ENCODE data around the gene TRIM42.

Gene TRIM42

DNA sequence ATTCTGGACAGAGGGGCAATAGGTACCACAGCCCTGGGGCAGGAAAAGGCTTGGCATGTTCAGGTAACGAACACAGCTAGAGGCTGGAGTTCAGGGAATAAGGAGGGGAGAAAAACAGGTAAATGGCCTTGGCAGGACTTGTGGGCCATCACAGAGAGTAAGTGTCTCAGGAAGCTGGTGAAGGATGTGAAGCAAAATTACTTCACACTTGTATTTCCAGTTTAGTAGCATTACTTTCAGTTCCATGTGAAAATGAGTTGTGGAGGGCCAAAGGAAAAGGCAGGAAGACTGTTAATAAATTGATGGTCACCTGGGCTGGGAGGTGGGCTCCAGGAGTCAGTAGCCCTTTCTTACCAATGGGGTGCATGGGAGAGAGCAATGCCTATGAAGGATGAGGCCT, 25.6 kb downstream of the TRIM42 start:
- DNase-seq (no peak), ATAC-seq (ENCODE audit: insufficient read depth, low read depth) (no peak)
- H3K27ac ChIP-seq (ENCODE audit: low read length), result no peak overlapping the region
- H3K9me3 ChIP-seq (ENCODE audit: insufficient read depth, low read length, severe bottlenecking), result peaks cover 2% of the 10 kb centered on the region
- no peak overlapping the region for H3K4me3 ChIP-seq (ENCODE audit: low read depth in 1 of 2, low read length in 2 of 2)
- no peaks in the 10 kb centered on the region for H4K20me1 ChIP-seq (ENCODE audit: insufficient read depth, low read length)
- no peaks in the 10 kb centered on the region for H3K79me2 ChIP-seq (ENCODE audit: insufficient read depth, low read length)
- no peaks in the 10 kb centered on the region for H3K36me3 ChIP-seq (ENCODE audit: insufficient read depth, low read length)
- H2AFZ ChIP-seq (ENCODE audit: low read depth, low read length), result no peak overlapping the region
- no peak overlapping the region for H3K4me2 ChIP-seq (ENCODE audit: insufficient read depth, low read length)
- H3K4me1 ChIP-seq (ENCODE audit: insufficient read depth, low read length), result no peaks in the 10 kb centered on the region
- H3K27me3 ChIP-seq (ENCODE audit: insufficient read depth, low read length, poor library complexity), result no peaks in the 10 kb centered on the region
- no peak for TF ChIP-seq EZH2 (IDR thresholded peaks at IDR 0.05; ENCODE audit: borderline replicate concordance, low read depth, low read length, severe bottlenecking)
- TF ChIP-seq, protein P1, sequence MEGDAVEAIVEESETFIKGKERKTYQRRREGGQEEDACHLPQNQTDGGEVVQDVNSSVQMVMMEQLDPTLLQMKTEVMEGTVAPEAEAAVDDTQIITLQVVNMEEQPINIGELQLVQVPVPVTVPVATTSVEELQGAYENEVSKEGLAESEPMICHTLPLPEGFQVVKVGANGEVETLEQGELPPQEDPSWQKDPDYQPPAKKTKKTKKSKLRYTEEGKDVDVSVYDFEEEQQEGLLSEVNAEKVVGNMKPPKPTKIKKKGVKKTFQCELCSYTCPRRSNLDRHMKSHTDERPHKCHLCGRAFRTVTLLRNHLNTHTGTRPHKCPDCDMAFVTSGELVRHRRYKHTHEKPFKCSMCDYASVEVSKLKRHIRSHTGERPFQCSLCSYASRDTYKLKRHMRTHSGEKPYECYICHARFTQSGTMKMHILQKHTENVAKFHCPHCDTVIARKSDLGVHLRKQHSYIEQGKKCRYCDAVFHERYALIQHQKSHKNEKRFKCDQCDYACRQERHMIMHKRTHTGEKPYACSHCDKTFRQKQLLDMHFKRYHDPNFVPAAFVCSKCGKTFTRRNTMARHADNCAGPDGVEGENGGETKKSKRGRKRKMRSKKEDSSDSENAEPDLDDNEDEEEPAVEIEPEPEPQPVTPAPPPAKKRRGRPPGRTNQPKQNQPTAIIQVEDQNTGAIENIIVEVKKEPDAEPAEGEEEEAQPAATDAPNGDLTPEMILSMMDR (IDR thresholded peaks at IDR 0.05; ENCODE audit: borderline replicate concordance, extremely low read depth, low read length, poor library complexity, severe bottlenecking), result no peak
- H3K9ac ChIP-seq (ENCODE audit: low read depth, low read length), result no peak overlapping the region

DNA sequence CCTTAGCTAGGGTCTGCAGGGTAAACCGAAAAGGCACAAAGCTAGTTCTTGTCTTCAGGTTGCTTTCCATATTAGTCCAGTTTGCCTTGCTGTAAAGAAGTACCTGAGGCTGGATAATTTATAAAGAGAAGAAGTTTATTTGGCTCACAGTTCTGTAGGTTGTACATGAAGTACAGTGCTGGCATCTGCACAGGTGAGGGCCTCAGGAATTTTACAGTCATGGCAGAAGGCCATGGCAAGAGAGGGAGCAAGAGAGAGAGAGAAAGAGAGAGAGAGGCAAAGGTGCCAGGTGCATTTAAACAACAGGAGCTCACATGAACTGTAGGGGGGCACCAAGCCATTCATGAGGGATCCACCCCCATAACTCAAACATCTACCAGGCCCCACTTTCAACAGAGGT, 26.9 kb downstream of the TRIM42 start:
- Histone ChIP-seq H3K27ac (ENCODE audit: low read length) (no peak overlapping the region), H3K36me3 (ENCODE audit: insufficient read depth, low read length) (no peaks in the 10 kb centered on the region), H3K79me2 (ENCODE audit: insufficient read depth, low read length) (no peaks in the 10 kb centered on the region), H3K4me2 (ENCODE audit: insufficient read depth, low read length) (no peak overlapping the region), H3K4me3 (ENCODE audit: low read depth in 1 of 2, low read length in 2 of 2) (no peak overlapping the region), H3K9ac (ENCODE audit: low read depth, low read length) (no peak overlapping the region), H3K4me1 (ENCODE audit: insufficient read depth, low read length) (no peaks in the 10 kb centered on the region), H3K27me3 (ENCODE audit: insufficient read depth, low read length, poor library complexity) (no peaks in the 10 kb centered on the region), H3K9me3 (ENCODE audit: insufficient read depth, low read length, severe bottlenecking) (peaks cover 2% of the 10 kb centered on the region), H2AFZ (ENCODE audit: low read depth, low read length) (no peak overlapping the region), H4K20me1 (ENCODE audit: insufficient read depth, low read length) (no peaks in the 10 kb centered on the region)
- TF ChIP-seq, protein P1 (IDR thresholded peaks at IDR 0.05; ENCODE audit: borderline replicate concordance, extremely low read depth, low read length, poor library complexity, severe bottlenecking), result no peak
- no peak for TF ChIP-seq EZH2 (IDR thresholded peaks at IDR 0.05; ENCODE audit: borderline replicate concordance, low read depth, low read length, severe bottlenecking)
- no peak for DNase-seq
- no peak for ATAC-seq (ENCODE audit: insufficient read depth, low read depth)

DNA sequence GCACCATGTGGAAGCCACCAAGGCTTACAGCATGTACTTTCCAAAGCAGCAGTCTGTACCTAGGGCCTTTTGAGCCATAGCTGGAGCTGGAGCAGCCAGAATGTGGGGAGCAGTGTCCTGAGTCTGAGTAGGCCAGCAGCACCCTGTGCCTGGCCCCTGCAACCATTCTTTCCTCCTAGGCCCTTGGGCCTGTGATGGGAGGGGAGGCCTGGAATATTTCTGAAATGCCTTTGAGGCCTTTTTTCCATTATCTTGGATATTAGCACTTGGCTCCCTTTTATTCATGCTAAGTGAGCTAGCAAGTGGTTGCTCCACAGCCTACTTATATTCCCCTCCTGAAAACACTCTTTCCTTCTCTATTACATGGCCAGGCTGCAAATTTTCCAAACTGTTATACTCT, 28.1 kb downstream of the TRIM42 start:
- no peak overlapping the region for H2AFZ ChIP-seq (ENCODE audit: low read depth, low read length)
- H3K4me1 ChIP-seq (ENCODE audit: insufficient read depth, low read length), result no peaks in the 10 kb centered on the region
- H3K4me3 ChIP-seq (ENCODE audit: low read depth in 1 of 2, low read length in 2 of 2), result no peak overlapping the region
- no peak overlapping the region for H3K4me2 ChIP-seq (ENCODE audit: insufficient read depth, low read length)
- H3K36me3 ChIP-seq (ENCODE audit: insufficient read depth, low read length), result no peaks in the 10 kb centered on the region
- peaks cover 3% of the 10 kb centered on the region for H3K27me3 ChIP-seq (ENCODE audit: insufficient read depth, low read length, poor library complexity)
- H3K9ac ChIP-seq (ENCODE audit: low read depth, low read length), result no peak overlapping the region
- H3K9me3 ChIP-seq (ENCODE audit: insufficient read depth, low read length, severe bottlenecking), result peaks cover 2% of the 10 kb centered on the region
- ATAC-seq (ENCODE audit: insufficient read depth, low read depth), result no peak
- H4K20me1 ChIP-seq (ENCODE audit: insufficient read depth, low read length), result no peaks in the 10 kb centered on the region
- no peak overlapping the region for H3K27ac ChIP-seq (ENCODE audit: low read length)
- no peaks in the 10 kb centered on the region for H3K79me2 ChIP-seq (ENCODE audit: insufficient read depth, low read length)
- TF ChIP-seq, protein P1 (IDR thresholded peaks at IDR 0.05; ENCODE audit: borderline replicate concordance, extremely low read depth, low read length, poor library complexity, severe bottlenecking), result no peak
- TF ChIP-seq EZH2 (IDR thresholded peaks at IDR 0.05; ENCODE audit: borderline replicate concordance, low read depth, low read length, severe bottlenecking), result no peak
- no peak for DNase-seq

DNA sequence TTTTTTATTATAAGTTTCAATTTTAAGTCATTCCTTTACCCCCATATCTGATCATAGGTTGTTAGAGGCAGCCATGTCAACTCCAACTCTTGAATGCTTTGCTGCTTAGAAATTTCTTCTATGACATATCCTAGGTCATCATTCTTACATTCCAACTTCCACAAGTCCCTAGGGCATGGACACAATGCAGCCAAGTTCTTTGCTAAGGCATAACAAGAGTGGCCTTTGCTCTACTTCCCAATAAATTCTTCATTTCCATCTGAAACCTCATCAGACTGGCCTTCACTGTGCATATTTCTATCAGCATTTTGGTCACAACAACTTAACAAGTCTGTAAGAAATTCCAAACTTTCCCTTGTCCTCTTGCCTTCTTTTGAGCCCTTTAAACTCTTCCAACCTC, 28.5 kb downstream of the TRIM42 start:
- H3K27ac ChIP-seq (ENCODE audit: low read length), result no peak overlapping the region
- no peak overlapping the region for H3K9ac ChIP-seq (ENCODE audit: low read depth, low read length)
- no peak for ATAC-seq (ENCODE audit: insufficient read depth, low read depth)
- H3K79me2 ChIP-seq (ENCODE audit: insufficient read depth, low read length), result no peaks in the 10 kb centered on the region
- H2AFZ ChIP-seq (ENCODE audit: low read depth, low read length), result no peak overlapping the region
- no peak for TF ChIP-seq EZH2 (IDR thresholded peaks at IDR 0.05; ENCODE audit: borderline replicate concordance, low read depth, low read length, severe bottlenecking)
- TF ChIP-seq, protein P1 (IDR thresholded peaks at IDR 0.05; ENCODE audit: borderline replicate concordance, extremely low read depth, low read length, poor library complexity, severe bottlenecking), result no peak
- no peaks in the 10 kb centered on the region for H3K36me3 ChIP-seq (ENCODE audit: insufficient read depth, low read length)
- peaks cover 2% of the 10 kb centered on the region for H3K9me3 ChIP-seq (ENCODE audit: insufficient read depth, low read length, severe bottlenecking)
- no peaks in the 10 kb centered on the region for H3K4me1 ChIP-seq (ENCODE audit: insufficient read depth, low read length)
- no peaks in the 10 kb centered on the region for H4K20me1 ChIP-seq (ENCODE audit: insufficient read depth, low read length)
- H3K4me3 ChIP-seq (ENCODE audit: low read depth in 1 of 2, low read length in 2 of 2), result no peak overlapping the region
- H3K27me3 ChIP-seq (ENCODE audit: insufficient read depth, low read length, poor library complexity), result peaks cover 4% of the 10 kb centered on the region
- no peak overlapping the region for H3K4me2 ChIP-seq (ENCODE audit: insufficient read depth, low read length)
- DNase-seq, result no peak
